ENCODE results near the gene CHAT.

CHAT gene

GRCh38 chr10:49611816-49612512, 1.9 kb upstream of the CHAT start:
- DNase-seq (ENCODE audit: low spot score) (no peak), FAIRE-seq (no peak)

DNA sequence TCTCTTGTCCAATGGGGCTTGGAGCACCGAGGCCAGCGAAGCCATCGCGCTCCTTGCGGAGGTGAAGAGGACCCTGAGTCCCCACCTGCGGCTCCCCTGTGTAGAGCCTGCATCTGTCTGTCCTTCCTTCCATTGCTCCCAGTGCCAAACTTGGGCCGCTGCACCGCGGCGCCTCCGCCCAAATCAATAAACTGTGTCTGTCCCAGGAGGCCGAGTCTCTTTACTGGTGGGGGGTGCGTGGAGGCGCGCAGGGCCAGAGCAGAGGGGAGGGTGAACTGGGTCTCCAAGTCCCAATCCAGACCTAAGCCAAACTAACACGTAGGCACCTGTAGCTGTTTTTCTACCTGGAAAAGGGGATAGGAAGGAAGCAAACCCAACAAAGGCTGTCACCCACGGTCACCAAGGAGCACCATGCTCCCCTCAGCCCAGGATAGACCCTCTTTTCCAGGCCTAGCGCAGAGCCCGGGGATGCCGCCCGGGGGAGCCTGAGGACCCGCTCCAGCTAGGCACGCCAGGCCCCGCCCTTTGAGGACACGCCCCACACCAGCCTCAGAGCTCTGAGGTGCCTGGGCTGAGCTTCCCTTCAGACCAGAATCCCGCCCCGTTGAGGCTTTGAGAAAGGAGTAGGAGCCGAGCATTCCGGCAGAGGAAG, 1.2 kb upstream of the CHAT start:
- FAIRE-seq (no peak), DNase-seq (ENCODE audit: low spot score) (no peak)

DNA sequence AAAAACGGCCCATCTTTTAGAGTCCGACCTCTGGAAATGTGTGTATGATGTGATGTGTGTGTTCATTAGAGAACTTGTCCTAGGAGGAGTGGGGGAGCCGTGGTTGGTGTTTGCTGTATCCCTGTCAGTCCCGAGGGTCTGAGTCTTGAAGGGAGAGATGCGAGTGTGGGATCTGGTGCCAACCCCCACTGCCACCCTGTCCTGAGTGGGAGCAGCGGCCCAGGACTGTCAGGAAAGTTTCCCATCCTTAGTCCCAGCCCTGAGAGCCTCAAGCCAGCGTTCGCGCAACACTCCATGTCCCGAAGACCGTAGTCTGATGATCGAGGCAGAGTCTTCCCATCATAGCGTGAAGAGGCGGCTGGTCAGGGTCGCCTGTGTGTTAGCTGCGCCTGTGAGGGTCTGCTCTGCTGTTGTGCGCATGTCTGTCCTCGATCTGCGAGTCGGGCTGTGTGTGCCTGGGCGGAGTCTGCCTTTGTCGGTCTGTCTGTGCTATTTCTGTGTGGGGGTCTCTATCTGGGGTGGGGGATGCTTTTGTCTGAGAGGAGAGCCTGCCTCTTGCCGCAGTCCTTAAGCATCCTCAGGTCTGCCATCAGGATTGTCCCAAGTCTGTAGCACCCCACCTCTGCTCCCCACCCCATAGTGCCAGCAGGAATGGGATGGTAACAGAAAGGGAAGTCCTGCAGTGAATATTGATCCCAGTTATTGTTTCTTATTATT, 514 bp upstream of the CHAT start:
- FAIRE-seq (no peak), DNase-seq (ENCODE audit: low spot score) (no peak)

GRCh38 chr10:49614242-49615198, 683 bp downstream of the CHAT start:
- DNase-seq (ENCODE audit: low spot score) (no peak), FAIRE-seq (no peak)

DNA sequence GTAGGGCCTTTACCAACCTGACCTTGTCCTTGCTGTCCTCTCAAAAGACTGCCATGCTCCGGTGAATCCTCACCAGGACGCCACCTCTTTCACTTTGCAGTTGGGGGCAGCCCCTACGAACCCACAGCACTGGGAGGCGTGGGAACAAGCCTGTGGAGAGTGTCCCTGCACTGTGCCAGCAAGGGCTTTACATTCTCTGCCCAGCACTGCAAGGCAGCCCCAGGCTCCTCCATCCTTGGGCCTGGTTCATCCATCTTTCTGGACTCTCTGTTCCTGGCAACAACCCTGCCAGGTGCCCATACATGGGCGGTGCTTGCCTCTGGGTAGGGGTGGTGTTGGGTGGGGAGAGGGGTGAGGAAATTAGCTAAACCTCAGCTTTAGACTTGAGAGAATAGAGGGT, 1.4 kb downstream of the CHAT start:
- FAIRE-seq (no peak), DNase-seq (ENCODE audit: low spot score) (no peak)

GRCh38 chr10:49615721-49616120, 1.9 kb downstream of the CHAT start:
- DNase-seq (ENCODE audit: low spot score) = no peak
- no peak for FAIRE-seq

DNA sequence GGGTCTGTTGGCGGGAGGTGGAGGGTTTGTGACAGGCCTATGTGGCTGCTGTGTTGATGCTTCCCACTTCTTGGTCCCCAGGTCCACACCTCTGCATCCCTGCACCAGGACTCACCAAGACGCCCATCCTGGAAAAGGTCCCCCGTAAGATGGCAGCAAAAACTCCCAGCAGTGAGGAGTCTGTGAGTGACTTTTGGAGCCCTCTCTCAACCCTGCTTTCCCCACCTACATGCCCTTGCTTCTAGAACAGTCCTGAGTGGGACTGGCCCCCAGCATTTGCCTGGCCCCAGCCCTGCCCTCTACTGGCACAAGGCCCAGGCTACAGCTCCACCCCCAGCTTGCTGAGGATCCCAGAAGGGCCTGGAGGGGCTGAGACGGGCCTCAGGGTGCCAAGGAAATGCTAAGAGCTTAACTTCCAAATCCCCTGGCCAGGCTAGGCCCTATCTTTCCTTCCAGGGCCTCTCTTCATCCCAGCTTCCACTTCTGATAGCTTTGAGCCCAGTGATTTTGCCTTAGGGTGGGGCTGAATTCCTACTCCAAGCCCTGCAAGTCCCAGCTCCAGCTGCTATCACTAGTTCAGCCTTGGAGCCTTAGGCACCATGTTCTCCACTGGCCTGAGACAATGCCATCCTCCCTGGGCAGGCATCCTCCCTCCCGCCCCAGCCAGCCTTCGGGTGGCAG, 2.7 kb downstream of the CHAT start:
- no peak for DNase-seq (ENCODE audit: low spot score)

DNA sequence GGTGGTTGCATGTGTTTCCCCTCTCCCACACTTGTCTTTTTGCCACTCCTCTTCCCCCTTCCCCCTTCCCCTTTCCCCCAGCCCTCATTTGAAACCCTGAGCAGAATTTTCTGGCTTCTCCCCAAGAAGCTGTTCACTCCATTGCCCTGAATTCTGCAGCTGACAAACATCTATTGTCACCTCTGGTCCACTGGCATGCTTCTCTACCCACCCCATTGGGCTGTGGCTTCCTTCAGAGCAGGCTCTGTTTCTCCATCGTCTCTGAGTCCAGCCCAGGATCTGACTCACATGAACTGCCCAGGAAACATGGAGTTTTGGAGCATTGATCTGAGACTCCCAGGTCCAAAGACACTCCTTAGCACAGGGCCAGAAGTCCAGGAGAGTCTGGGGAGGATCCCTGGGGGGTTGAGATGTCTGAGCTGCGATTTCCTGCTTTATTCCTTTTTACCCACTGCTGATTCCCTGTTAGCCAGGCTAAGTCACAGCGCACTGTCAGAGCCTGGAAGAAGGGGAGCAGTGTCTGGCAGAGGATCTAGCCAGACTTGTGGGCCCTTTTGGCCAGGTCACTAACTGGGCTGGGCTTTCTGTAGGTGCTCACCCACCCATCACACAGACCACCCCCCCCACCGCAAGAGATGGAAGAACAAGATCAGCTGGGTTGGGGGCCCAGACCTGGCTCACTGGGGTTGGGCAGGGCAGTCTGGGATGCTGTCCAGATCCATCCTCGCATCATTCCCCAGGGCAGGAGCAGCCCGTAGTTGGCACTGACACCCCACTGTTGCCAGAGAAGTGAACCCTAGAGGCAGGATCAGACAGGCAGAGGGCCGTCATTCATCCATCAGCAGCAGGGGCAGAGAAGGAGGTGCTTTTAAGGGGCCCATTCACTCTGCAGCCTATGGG, 3.5 kb downstream of the CHAT start:
- DNase-seq (ENCODE audit: low spot score) (no peak), FAIRE-seq (no peak)

More for the DNA sequence above, 2.7 kb downstream of the CHAT start:
- no peak for FAIRE-seq

DNA sequence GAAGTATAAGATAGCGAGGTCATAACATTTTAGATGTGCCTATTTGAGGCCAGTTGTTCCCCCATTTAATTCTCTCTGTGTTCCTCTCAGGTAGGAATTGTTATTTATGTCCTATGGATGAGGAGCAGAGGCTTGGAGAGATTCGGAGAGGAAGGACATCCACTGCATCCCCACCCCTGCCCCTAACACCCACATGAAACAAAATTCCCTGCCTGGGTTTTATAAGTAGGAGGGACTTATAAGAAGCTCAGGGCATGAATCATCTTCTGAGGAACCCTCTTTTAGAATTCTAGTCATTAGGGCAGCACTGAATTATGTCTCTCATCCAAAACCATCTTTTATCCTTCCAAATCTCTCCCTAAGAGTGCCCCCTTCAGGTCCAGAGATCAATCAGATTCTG, 5.0 kb downstream of the CHAT start:
- DNase-seq (ENCODE audit: low spot score) = no peak
- no peak for FAIRE-seq

DNA sequence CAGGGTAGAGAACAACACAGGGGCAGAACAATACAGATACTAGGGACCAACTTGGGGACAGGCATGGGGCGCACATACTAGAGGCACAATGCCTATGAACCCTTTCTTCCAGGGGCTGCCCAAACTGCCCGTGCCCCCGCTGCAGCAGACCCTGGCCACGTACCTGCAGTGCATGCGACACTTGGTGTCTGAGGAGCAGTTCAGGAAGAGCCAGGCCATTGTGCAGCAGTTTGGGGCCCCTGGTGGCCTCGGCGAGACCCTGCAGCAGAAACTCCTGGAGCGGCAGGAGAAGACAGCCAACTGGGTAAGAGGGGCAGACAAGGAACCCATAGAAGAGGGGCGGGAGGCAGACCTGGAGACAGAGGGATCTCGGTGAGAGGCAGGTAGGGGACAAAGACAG, 5.8 kb downstream of the CHAT start:
- FAIRE-seq = no peak

GRCh38 chr10:49620286-49620810, 6.5 kb downstream of the CHAT start:
- FAIRE-seq = no peak

More for the DNA sequence above, 5.8 kb downstream of the CHAT start:
- no peak for DNase-seq (ENCODE audit: low spot score)

GRCh38 chr10:49620841-49621378, 7.1 kb downstream of the CHAT start:
- DNase-seq (ENCODE audit: low spot score) (no peak), FAIRE-seq (no peak)

More at GRCh38 chr10:49620286-49620810, 6.5 kb downstream of the CHAT start:
- no peak for DNase-seq (ENCODE audit: low spot score)

DNA sequence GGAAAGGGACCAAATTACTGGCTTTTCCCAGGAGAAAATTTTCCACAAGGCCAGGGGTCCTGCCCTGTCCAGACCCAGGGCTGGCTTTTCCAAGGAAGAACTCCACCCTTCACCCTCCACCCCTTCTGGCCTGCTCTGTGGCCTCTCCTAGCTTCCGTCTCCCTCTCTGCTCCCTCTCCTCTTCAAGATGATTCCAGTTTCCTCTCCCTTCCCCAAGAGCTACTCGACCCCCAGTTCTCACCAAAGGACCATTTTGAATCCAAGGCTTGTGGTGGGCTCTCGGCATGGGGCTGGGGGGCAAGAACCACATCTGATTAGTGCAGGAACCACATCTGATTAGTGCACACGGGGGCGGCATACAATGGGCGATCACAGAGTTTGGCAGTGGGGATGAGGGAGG, 7.7 kb downstream of the CHAT start:
- DNase-seq (ENCODE audit: low spot score) = no peak
- no peak for FAIRE-seq

- DNase-seq (ENCODE audit: low spot score) = no peak
Observed at GRCh38 chr10:49622426-49623425, 8.9 kb downstream of the CHAT start.

GRCh38 chr10:49624629-49625028, 10.8 kb downstream of the CHAT start:
- FAIRE-seq (no peak), DNase-seq (ENCODE audit: low spot score) (no peak)

More at GRCh38 chr10:49622426-49623425, 8.9 kb downstream of the CHAT start:
- FAIRE-seq = no peak

GRCh38 chr10:49625411-49625810, 11.6 kb downstream of the CHAT start:
- FAIRE-seq (no peak), DNase-seq (ENCODE audit: low spot score) (no peak)

GRCh38 chr10:49627038-49627437, 13.2 kb downstream of the CHAT start:
- no peak for DNase-seq (ENCODE audit: low spot score)
- FAIRE-seq = no peak

Data from RCC 7860 (cell line).